ENCODE data around the gene TLL2. TPM values are rescaled to one million over a fixed set of nuclear protein-coding genes. Genes with fewer than 3 reads are reported as not detected.

The TLL2 gene
- total RNA-seq, 4 donors from 2014 or later: 0.67 to 1.1 TPM; not detected in 2

DNA sequence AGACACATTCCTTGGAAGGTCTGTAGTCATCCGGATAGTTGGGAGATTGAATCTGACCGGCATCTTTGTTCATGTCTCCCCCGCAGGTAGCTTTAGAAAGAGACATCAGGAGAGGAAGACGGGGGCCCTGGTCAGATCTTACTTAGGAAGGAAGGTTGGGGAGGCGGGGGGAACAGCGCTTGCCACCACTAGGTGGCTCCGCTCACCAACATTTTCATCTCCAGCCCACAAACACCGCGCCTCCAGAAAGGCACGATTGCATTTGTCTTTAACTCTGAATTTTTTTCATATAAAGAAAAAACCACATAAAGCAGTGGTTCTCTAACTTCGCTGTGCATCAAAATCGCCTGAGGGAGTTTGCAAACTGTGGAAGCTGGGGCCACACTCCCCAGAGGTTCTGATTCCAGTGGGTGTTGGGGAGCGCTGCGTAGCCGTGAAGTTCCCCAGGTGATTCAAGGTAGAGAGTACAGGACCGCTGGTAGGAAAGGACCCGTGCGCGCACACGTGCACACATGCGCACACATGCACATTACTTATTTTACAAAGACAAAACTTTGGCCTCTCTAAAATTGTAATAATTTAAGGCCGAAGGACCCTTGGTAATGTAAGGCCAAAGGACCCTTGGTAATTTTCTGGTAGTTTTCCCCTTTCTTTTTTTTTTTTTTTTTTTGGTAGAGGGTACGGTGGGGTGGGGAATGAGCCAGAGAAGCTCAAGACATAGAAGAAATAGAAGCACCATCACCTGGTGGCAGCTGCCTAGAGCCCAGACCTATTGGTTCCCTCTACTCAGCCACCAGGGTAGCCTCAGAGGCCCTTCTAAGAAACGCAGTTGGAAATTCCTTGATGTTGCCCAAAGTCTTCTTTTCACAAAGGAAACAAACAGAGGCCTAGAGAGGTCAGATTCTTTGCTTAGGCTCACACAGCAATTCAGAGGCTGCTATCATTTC is 117.5 kb downstream of the TLL2 start:
- Histone ChIP-seq H3K9me3 (no peaks in the 10 kb centered on the region), H3K27me3 (no peaks in the 10 kb centered on the region), H3K27ac (no peak overlapping the region), H3K4me3 (no peak overlapping the region), H3K4me1 (no peaks in the 10 kb centered on the region), H3K36me3 (no peaks in the 10 kb centered on the region)
- no peak for TF ChIP-seq POLR2A (IDR thresholded peaks at IDR 0.05)
- TF ChIP-seq, protein P1, sequence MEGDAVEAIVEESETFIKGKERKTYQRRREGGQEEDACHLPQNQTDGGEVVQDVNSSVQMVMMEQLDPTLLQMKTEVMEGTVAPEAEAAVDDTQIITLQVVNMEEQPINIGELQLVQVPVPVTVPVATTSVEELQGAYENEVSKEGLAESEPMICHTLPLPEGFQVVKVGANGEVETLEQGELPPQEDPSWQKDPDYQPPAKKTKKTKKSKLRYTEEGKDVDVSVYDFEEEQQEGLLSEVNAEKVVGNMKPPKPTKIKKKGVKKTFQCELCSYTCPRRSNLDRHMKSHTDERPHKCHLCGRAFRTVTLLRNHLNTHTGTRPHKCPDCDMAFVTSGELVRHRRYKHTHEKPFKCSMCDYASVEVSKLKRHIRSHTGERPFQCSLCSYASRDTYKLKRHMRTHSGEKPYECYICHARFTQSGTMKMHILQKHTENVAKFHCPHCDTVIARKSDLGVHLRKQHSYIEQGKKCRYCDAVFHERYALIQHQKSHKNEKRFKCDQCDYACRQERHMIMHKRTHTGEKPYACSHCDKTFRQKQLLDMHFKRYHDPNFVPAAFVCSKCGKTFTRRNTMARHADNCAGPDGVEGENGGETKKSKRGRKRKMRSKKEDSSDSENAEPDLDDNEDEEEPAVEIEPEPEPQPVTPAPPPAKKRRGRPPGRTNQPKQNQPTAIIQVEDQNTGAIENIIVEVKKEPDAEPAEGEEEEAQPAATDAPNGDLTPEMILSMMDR (IDR thresholded peaks at IDR 0.05): peak; percentile 72 to 91 (median 78)
- DNase-seq: peak; percentile 59 to 67
- intact Hi-C loops (cut with DNase I; ENCODE audit: low total_unique reads): loop anchor here (10.0 kb wide), 2 partner anchors 119 to 639 kb away; partner anchors contain the start of gene TLL2

DNA sequence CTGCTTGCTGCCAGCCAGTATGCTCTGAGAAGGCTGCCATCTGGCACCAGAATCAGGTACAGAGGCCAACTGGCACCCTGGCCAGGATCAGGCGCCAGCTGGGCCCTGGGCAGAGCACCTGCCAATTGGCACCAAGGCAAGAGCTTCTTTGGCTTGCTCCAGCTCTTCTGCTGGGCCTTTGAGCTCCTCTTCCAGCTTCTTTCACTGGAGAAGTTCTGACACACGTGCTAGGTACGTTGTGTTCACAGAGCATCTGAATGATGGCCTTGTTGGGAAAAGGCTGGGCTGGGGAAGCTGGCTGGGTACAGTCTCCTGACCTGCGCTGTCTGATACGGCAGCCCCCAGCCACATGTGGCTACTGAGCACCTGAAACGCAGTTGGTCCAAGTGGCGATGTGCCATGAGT is 123.3 kb downstream of the TLL2 start:
- Histone ChIP-seq H3K36me3 (no peaks in the 10 kb centered on the region), H3K9me3 (no peaks in the 10 kb centered on the region), H3K4me1 (no peaks in the 10 kb centered on the region), H3K4me3 (no peak overlapping the region), H3K27me3 (no peaks in the 10 kb centered on the region), H3K27ac (no peak overlapping the region)
- DNase-seq: peak in 1 of 2 donors; percentile 47
- intact Hi-C loops (cut with DNase I; ENCODE audit: low total_unique reads): loop anchor here (10.0 kb wide), 2 partner anchors 124 to 644 kb away; partner anchors contain the start of gene TLL2
- no peak for TF ChIP-seq POLR2A (IDR thresholded peaks at IDR 0.05)
- TF ChIP-seq, protein P1 (IDR thresholded peaks at IDR 0.05): no peak

DNA sequence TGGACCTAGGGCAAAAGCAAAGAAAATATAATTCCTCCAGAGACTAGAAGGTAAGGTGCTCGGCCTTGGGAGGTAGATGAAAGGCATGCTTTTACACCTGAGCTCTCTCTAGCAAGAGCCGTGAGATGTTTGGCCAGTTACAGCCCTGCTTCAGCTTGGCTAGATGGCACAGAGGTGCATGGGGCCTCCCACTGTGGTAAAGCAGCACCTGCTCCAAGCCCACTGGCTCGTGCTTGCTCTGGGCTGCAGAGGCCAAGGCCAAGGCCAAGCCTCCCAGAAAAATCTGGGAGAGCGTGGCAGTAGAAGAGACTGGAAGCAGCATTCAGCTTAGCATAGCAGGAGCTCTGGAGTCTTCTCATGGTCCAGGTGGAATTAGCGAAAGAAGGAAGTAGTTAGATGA is 123.9 kb downstream of the TLL2 start:
- no peak for TF ChIP-seq POLR2A (IDR thresholded peaks at IDR 0.05)
- TF ChIP-seq, protein P1 (IDR thresholded peaks at IDR 0.05): no peak
- Histone ChIP-seq H3K27me3 (no peaks in the 10 kb centered on the region), H3K9me3 (no peaks in the 10 kb centered on the region), H3K27ac (no peak overlapping the region), H3K36me3 (no peaks in the 10 kb centered on the region), H3K4me1 (no peaks in the 10 kb centered on the region), H3K4me3 (no peak overlapping the region)
- DNase-seq: no peak
- intact Hi-C loops (cut with DNase I; ENCODE audit: low total_unique reads): loop anchor here (10.0 kb wide), 2 partner anchors 125 to 645 kb away; partner anchors contain the start of gene TLL2

DNA sequence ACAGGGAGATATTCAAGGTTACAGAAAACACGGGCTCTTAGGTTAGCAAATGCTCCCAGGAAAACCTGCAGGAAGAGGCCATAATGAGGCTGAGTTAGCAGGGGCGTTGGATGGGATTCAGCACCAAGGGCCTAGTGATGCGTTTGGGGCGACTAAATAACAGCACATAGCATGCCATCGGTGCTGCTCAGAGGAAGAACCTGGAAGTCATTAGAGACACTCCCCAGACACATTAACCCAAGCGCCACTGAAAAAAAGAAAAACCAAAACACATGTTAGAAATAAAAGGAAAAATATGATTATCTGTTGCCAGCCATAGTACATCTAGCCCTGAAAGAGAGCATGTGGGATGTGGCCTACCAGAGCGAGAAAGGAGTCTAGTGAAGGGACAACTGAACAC is 126.1 kb downstream of the TLL2 start:
- Histone ChIP-seq H3K4me1 (no peaks in the 10 kb centered on the region), H3K27ac (no peak overlapping the region), H3K9me3 (no peaks in the 10 kb centered on the region), H3K4me3 (no peak overlapping the region), H3K36me3 (no peaks in the 10 kb centered on the region), H3K27me3 (no peaks in the 10 kb centered on the region)
- no peak for DNase-seq
- intact Hi-C loops (cut with DNase I; ENCODE audit: low total_unique reads): no loop called here
- no peak for TF ChIP-seq POLR2A (IDR thresholded peaks at IDR 0.05)
- TF ChIP-seq, protein P1 (IDR thresholded peaks at IDR 0.05): no peak

DNA sequence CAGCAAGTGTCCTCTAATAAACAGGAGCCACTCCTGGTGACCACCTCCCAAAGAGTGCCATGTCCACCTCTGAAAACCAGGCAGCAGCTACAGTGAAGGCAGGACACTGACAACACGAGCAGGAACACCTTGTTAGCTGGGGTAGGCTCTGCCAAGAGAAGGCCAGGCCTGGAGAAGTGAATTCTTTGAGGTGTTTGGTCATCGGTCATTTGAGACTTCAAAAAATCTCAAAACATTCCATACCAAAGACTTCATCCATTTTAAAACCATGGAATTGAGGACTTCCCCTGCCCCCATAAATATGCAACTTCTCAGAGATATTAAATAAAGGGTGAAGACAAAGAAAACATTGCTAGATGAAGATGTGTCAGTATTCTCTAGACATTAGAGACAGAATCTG is 126.6 kb downstream of the TLL2 start:
- intact Hi-C loops (cut with DNase I; ENCODE audit: low total_unique reads): no loop called here
- no peaks in the 10 kb centered on the region for H3K9me3 ChIP-seq
- no peaks in the 10 kb centered on the region for H3K4me1 ChIP-seq
- DNase-seq: no peak
- no peak overlapping the region for H3K4me3 ChIP-seq
- TF ChIP-seq POLR2A (IDR thresholded peaks at IDR 0.05): no peak
- TF ChIP-seq, protein P1 (IDR thresholded peaks at IDR 0.05): no peak
- no peaks in the 10 kb centered on the region for H3K27me3 ChIP-seq
- no peak overlapping the region for H3K27ac ChIP-seq
- no peaks in the 10 kb centered on the region for H3K36me3 ChIP-seq
